Mucosa of descending colon (tissue), 3 donors: Measurements from ENCODE around the gene LRRC25. TPM values are rescaled to one million over a fixed set of nuclear protein-coding genes. Genes with fewer than 3 reads are reported as not detected.

ENCODE experiments used
- ATAC-seq: fragments of 200-7000 bp; cut with Tn5 transposase; one replicate; pipeline ENCODE4 v1.9.1; 2020; ENCODE audit warnings: mild to moderate bottlenecking, moderate library complexity
- DNase-seq, 3 donors: peaks; one replicate each; pipeline ENCODE4 v3.0.0-alpha.2; 2020
- H3K36me3 ChIP-seq: fragments of 200-600 bp; one replicate; pipeline ENCODE4 v1.8.0; 2021; ENCODE audit warnings: low read depth, mild to moderate bottlenecking
- H3K4me1 ChIP-seq: fragments of 200-600 bp; one replicate; pipeline ENCODE4 v1.8.0; 2021; ENCODE audit warnings: low read depth, mild to moderate bottlenecking
- H3K4me3 ChIP-seq: fragments of 200-600 bp; one replicate; pipeline ENCODE4 v1.8.0; 2021; ENCODE audit warnings: mild to moderate bottlenecking
- H3K9me3 ChIP-seq: fragments of 200-600 bp; one replicate; pipeline ENCODE4 v1.8.0; 2021; ENCODE audit warnings: mild to moderate bottlenecking
- CTCF ChIP-seq: fragments of 200-600 bp; IDR thresholded peaks from one replicate; pipeline ENCODE4 v1.8.0; 2022; ENCODE audit warnings: antibody characterized with exemption, mild to moderate bottlenecking
- intact Hi-C, 2 donors: fragments of 100-400 bp; cut with DNase I in 1 of 2; cut with micrococcal nuclease in 1 of 2; formaldehyde crosslinking; loops; one replicate each; pipeline versions ENCODE4 v1.11.0 to v1.11.1; 2022; cut with DNase I, micrococcal nuclease
- total RNA-seq, 3 donors: library from RNA; stranded (reverse); fragmentation: NEBNext Ultra II Directional in 2 of 3; extraction: Animal tissue kit (Norgen Biotek cat#: 25700) in 2 of 3; gene quantifications; one replicate each; pipeline versions ENCODE4 v1.2.1 to v1.2.4, GENCODE V29; 2021 to 2023
- donor health status: DM: no; HTN: no; CAD: no; lungs with moderate emphysema.
- donor health status: DM: no; HTN: no; CAD: no.
- donor health status: DM: no; HTN: yes; CAD: no.

LRRC25 gene
- total RNA-seq, 3 donors from 2014 or later = 2.1 to 8.8 (median 5.8) TPM

GRCh38 chr19:18424890-18425514 lies 27.6 kb upstream of the LRRC25 start:
- no peak for TF ChIP-seq CTCF
- DNase-seq (no peak), ATAC-seq (no peak)
- no peaks in the 10 kb centered on the region for H3K36me3 ChIP-seq
- H3K4me3 ChIP-seq = no peak overlapping the region
- H3K4me1 ChIP-seq = peaks cover 41% of the 10 kb centered on the region
- H3K9me3 ChIP-seq = no peaks in the 10 kb centered on the region
- intact Hi-C loops = no loop called here

GRCh38 chr19:18424122-18424889 lies 26.9 kb upstream of the LRRC25 start:
- no peak for DNase-seq
- peaks cover 34% of the 10 kb centered on the region for H3K4me1 ChIP-seq
- intact Hi-C loops = no loop called here

GRCh38 chr19:18423258-18424020 lies 26.0 kb upstream of the LRRC25 start:
- DNase-seq = peak in 2 of 3 donors; percentile 57 to 60
- H3K9me3 ChIP-seq = no peaks in the 10 kb centered on the region
- no peak for TF ChIP-seq CTCF
- H3K4me3 ChIP-seq = no peak overlapping the region
- peak; percentile 24 for ATAC-seq
- intact Hi-C loops = no loop called here
- peaks cover 32% of the 10 kb centered on the region for H3K4me1 ChIP-seq
- no peaks in the 10 kb centered on the region for H3K36me3 ChIP-seq

More at GRCh38 chr19:18424122-18424889, 26.9 kb upstream of the LRRC25 start:
- no peak for ATAC-seq
- Histone ChIP-seq H3K36me3 (no peaks in the 10 kb centered on the region), H3K4me3 (no peak overlapping the region), H3K9me3 (no peaks in the 10 kb centered on the region)
- TF ChIP-seq CTCF = no peak

GRCh38 chr19:18422530-18423191 lies 25.2 kb upstream of the LRRC25 start:
- H3K4me3 ChIP-seq = no peak overlapping the region
- TF ChIP-seq CTCF = no peak
- ATAC-seq (no peak), DNase-seq (peak in 1 of 3 donors; percentile 36)
- intact Hi-C loops = no loop called here
- H3K4me1 ChIP-seq = peaks cover 36% of the 10 kb centered on the region
- no peaks in the 10 kb centered on the region for H3K36me3 ChIP-seq
- no peaks in the 10 kb centered on the region for H3K9me3 ChIP-seq

GRCh38 chr19:18421371-18421959 lies 24.0 kb upstream of the LRRC25 start:
- intact Hi-C loops = no loop called here
- DNase-seq = peak in 1 of 3 donors; percentile 56
- H3K4me3 ChIP-seq = no peak overlapping the region

More at GRCh38 chr19:18421371-18421959, 24.0 kb upstream of the LRRC25 start:
- Histone ChIP-seq H3K9me3 (no peaks in the 10 kb centered on the region), H3K36me3 (no peaks in the 10 kb centered on the region), H3K4me1 (peaks cover 46% of the 10 kb centered on the region)
- TF ChIP-seq CTCF = no peak
- ATAC-seq = no peak
